Ovary (tissue), 3 donors: ENCODE data around the gene WNT7B.

Experiments
- EP300 ChIP-seq: sonication (generic); formaldehyde crosslinking; IDR thresholded peaks from one replicate; pipeline ENCODE4 v1.6.1; 2017; ENCODE audit warnings: antibody characterized with exemption
- POLR2A ChIP-seq: fragments of 450-650 bp; IDR thresholded peaks from one replicate; pipeline ENCODE4 v1.6.1; 2017; ENCODE audit warnings: antibody characterized with exemption, mild to moderate bottlenecking, moderate library complexity
- TF ChIP-seq, protein P1 (sequence below), 3 donors: fragments of 450-650 bp in 2 of 3; fragments of 200-600 bp in 1 of 3; IDR thresholded peaks; one replicate each; pipeline versions ENCODE4 v1.5.1 to v1.8.0; 2016 to 2022; ENCODE audit warnings: antibody characterized with exemption in 3 of 3, mild to moderate bottlenecking in 1 of 3
- donor health status: DM: no; HTN: no; CAD: no.

DNA sequence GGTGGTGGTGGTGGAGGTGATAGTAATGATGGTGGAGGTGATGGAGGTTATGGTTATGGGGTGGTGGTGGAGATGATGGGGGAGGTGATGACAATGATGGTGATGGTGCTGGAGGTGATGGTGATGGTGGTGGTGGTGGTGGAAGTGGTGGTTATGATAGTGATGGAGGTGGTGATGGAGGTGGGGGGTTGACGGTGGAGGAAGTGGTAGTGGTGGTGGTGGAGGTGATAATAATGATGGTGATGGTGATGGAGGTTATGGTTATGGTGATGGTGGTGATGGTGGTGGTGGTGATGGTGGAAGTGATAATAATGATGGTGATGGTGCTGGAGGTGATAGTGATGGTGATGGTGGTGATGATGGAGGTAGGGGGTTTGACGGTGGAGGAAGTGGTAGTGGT, 16.9 kb upstream of the WNT7B start:
- TF ChIP-seq, protein P1, sequence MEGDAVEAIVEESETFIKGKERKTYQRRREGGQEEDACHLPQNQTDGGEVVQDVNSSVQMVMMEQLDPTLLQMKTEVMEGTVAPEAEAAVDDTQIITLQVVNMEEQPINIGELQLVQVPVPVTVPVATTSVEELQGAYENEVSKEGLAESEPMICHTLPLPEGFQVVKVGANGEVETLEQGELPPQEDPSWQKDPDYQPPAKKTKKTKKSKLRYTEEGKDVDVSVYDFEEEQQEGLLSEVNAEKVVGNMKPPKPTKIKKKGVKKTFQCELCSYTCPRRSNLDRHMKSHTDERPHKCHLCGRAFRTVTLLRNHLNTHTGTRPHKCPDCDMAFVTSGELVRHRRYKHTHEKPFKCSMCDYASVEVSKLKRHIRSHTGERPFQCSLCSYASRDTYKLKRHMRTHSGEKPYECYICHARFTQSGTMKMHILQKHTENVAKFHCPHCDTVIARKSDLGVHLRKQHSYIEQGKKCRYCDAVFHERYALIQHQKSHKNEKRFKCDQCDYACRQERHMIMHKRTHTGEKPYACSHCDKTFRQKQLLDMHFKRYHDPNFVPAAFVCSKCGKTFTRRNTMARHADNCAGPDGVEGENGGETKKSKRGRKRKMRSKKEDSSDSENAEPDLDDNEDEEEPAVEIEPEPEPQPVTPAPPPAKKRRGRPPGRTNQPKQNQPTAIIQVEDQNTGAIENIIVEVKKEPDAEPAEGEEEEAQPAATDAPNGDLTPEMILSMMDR (IDR thresholded peaks at IDR 0.05): no peak
- TF ChIP-seq POLR2A: no peak
- TF ChIP-seq EP300: no peak
